ENCODE data around the gene GATB. TPM values are rescaled to one million over a fixed set of nuclear protein-coding genes. Genes with fewer than 3 reads are reported as not detected.

The GATB gene
- total RNA-seq, 1 experiment from 2014 or later = 29.6 TPM

GRCh38 chr4:151728679-151729078, 32.1 kb downstream of the GATB start:
- Histone ChIP-seq H3K4me3 (ENCODE audit: low read depth, low read length) (no peak overlapping the region), H3K9me3 (no peaks in the 10 kb centered on the region), H3K27me3 (replicated peaks; ENCODE audit: control insufficient read depth, insufficient read depth, low read length) (no peaks in the 10 kb centered on the region), H3K36me3 (ENCODE audit: control insufficient read depth, insufficient read depth, low read length) (no peaks in the 10 kb centered on the region), H3K4me1 (no peaks in the 10 kb centered on the region)
- Mint-ChIP-seq H3K9me3 (ENCODE audit: unreplicated experiment) (no peaks in the 10 kb centered on the region), H3K36me3 (ENCODE audit: insufficient read depth, unreplicated experiment) (peaks cover 7% of the 10 kb centered on the region), H3K27me3 (ENCODE audit: insufficient read depth, unreplicated experiment) (no peaks in the 10 kb centered on the region), H3K27ac (ENCODE audit: unreplicated experiment) (peak overlapping the region; percentile 17), H3K4me1 (ENCODE audit: low read depth, unreplicated experiment) (peaks cover 7% of the 10 kb centered on the region), H3K4me3 (ENCODE audit: unreplicated experiment) (no peak overlapping the region)
- ChIA-PET POLR2A (no interaction called here), CTCF (interaction anchor here (0.5 kb wide), 1 partner anchor 669 kb away, joined by 8 read pairs; no protein-coding TSS in a partner anchor)
- no peak for DNase-seq
- no peak for TF ChIP-seq CTCF (IDR thresholded peaks at IDR 0.05; ENCODE audit: insufficient read depth in 1 of 2, low read depth in 1 of 2, low read length in 1 of 2, severe bottlenecking in 1 of 2, unreplicated experiment in 1 of 2)
- intact Hi-C loops (cut with micrococcal nuclease; ENCODE audit: unreplicated experiment) = no loop called here
- no TSS peak for BruUV-seq (replicated peaks)

- Mint-ChIP-seq H3K9me3 (ENCODE audit: unreplicated experiment) (no peaks in the 10 kb centered on the region), H3K27me3 (ENCODE audit: insufficient read depth, unreplicated experiment) (no peaks in the 10 kb centered on the region), H3K27ac (ENCODE audit: unreplicated experiment) (no peak overlapping the region), H3K36me3 (ENCODE audit: insufficient read depth, unreplicated experiment) (peaks cover 7% of the 10 kb centered on the region), H3K4me3 (ENCODE audit: unreplicated experiment) (no peak overlapping the region), H3K4me1 (ENCODE audit: low read depth, unreplicated experiment) (peaks cover 7% of the 10 kb centered on the region)
- CTCF ChIA-PET = no interaction called here
- no TSS peak for BruUV-seq (replicated peaks)
- POLR2A ChIA-PET = no interaction called here
- no peak for DNase-seq
- H3K4me1 ChIP-seq = no peaks in the 10 kb centered on the region
- H3K36me3 ChIP-seq (ENCODE audit: control insufficient read depth, insufficient read depth, low read length) = no peaks in the 10 kb centered on the region
- intact Hi-C loops (cut with micrococcal nuclease; ENCODE audit: unreplicated experiment) = no loop called here
- TF ChIP-seq CTCF (IDR thresholded peaks at IDR 0.05; ENCODE audit: insufficient read depth in 1 of 2, low read depth in 1 of 2, low read length in 1 of 2, severe bottlenecking in 1 of 2, unreplicated experiment in 1 of 2) = no peak
- H3K9me3 ChIP-seq = no peaks in the 10 kb centered on the region
- H3K4me3 ChIP-seq (ENCODE audit: low read depth, low read length) = no peak overlapping the region
- H3K27me3 ChIP-seq (replicated peaks; ENCODE audit: control insufficient read depth, insufficient read depth, low read length) = no peaks in the 10 kb centered on the region
Measured at GRCh38 chr4:151728006-151728405, 32.8 kb downstream of the GATB start.

- Histone ChIP-seq H3K9me3 (no peaks in the 10 kb centered on the region), H3K4me3 (ENCODE audit: low read depth, low read length) (no peak overlapping the region), H3K36me3 (ENCODE audit: control insufficient read depth, insufficient read depth, low read length) (no peaks in the 10 kb centered on the region), H3K4me1 (no peaks in the 10 kb centered on the region), H3K27me3 (replicated peaks; ENCODE audit: control insufficient read depth, insufficient read depth, low read length) (no peaks in the 10 kb centered on the region)
- no peaks in the 10 kb centered on the region for H3K27me3 Mint-ChIP-seq (ENCODE audit: insufficient read depth, unreplicated experiment)
- intact Hi-C loops (cut with micrococcal nuclease; ENCODE audit: unreplicated experiment) = no loop called here
- H3K4me1 Mint-ChIP-seq (ENCODE audit: low read depth, unreplicated experiment) = peaks cover 7% of the 10 kb centered on the region
- ChIA-PET POLR2A (no interaction called here), CTCF (no interaction called here)
- H3K36me3 Mint-ChIP-seq (ENCODE audit: insufficient read depth, unreplicated experiment) = peaks cover 7% of the 10 kb centered on the region
- BruUV-seq (replicated peaks) = no TSS peak
- H3K4me3 Mint-ChIP-seq (ENCODE audit: unreplicated experiment) = no peak overlapping the region
- TF ChIP-seq CTCF (IDR thresholded peaks at IDR 0.05; ENCODE audit: insufficient read depth in 1 of 2, low read depth in 1 of 2, low read length in 1 of 2, severe bottlenecking in 1 of 2, unreplicated experiment in 1 of 2) = no peak
- no peaks in the 10 kb centered on the region for H3K9me3 Mint-ChIP-seq (ENCODE audit: unreplicated experiment)
- no peak overlapping the region for H3K27ac Mint-ChIP-seq (ENCODE audit: unreplicated experiment)
- DNase-seq = no peak
Measured at GRCh38 chr4:151727365-151727764, 33.4 kb downstream of the GATB start.
